ENCODE results near the gene STRA6. TPM values are rescaled to one million over a fixed set of nuclear protein-coding genes. Genes with fewer than 3 reads are reported as not detected.

STRA6 gene
- total and polyA plus RNA-seq, 2 donors (not counting 1 experiment from before 2014, with no cell fraction given) = not detected

DNA sequence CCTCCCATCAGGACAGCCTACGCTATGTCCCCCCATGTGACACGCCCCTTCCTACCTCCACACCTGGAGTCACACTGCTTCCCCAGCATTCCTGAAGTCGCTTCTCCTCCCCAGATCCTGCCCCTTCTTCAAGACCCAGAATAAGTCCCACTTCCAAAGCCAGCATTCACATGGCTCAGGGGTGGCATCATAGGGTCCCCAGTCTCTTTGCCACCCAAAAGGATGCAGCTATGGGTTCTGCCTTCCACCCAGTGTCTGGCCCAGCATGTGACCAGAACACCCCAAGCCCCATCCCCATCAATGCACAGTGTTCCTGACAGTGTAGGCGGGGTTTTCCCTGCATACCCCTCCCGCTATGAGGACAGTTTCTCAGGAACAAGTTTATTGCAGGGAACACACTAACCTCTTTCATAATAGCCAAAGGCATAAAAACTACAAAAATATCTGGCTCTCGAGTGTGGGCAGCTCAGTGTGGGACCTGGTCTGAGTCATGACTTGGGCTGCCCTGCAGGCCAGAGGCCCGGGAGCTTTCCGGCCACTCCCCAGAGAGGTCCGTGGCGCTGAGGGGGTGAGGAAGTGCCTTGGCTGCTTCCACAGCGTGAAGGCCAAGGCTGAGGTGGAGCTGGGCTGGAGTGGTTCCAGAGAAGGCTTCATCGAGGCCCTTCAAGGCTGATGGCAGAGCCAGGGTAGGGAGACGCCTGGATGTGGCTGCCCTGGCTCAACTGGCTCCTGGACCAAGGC lies 23.3 kb downstream of the STRA6 start:
- CTCF ChIA-PET = no interaction called here
- POLR2A ChIA-PET = no interaction called here
- TF ChIP-seq EZH2 (IDR thresholded peaks at IDR 0.05; ENCODE audit: borderline replicate concordance, insufficient read depth, low read depth, low read length, poor library complexity, severe bottlenecking) = no peak
- TF ChIP-seq, protein P1, sequence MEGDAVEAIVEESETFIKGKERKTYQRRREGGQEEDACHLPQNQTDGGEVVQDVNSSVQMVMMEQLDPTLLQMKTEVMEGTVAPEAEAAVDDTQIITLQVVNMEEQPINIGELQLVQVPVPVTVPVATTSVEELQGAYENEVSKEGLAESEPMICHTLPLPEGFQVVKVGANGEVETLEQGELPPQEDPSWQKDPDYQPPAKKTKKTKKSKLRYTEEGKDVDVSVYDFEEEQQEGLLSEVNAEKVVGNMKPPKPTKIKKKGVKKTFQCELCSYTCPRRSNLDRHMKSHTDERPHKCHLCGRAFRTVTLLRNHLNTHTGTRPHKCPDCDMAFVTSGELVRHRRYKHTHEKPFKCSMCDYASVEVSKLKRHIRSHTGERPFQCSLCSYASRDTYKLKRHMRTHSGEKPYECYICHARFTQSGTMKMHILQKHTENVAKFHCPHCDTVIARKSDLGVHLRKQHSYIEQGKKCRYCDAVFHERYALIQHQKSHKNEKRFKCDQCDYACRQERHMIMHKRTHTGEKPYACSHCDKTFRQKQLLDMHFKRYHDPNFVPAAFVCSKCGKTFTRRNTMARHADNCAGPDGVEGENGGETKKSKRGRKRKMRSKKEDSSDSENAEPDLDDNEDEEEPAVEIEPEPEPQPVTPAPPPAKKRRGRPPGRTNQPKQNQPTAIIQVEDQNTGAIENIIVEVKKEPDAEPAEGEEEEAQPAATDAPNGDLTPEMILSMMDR (IDR thresholded peaks at IDR 0.05) = no peak
- no peak for ATAC-seq (ENCODE audit: low read depth)
- Histone ChIP-seq H3K9ac (ENCODE audit: low read length) (no peak overlapping the region), H3K4me3 (ENCODE audit: control extremely low read depth in 1 of 5, extremely low read depth in 1 of 5, insufficient read depth in 1 of 5, low read depth in 2 of 5, low read length in 4 of 5) (no peak overlapping the region), H4K20me1 (ENCODE audit: control insufficient read depth, insufficient read depth, low read length, poor library complexity, severe bottlenecking) (no peaks in the 10 kb centered on the region), H3K4me1 (ENCODE audit: control insufficient read depth in 2 of 2, insufficient read depth in 2 of 2, low read length in 2 of 2) (no peaks in the 10 kb centered on the region), H3K79me2 (ENCODE audit: control insufficient read depth, insufficient read depth, low read length) (no peaks in the 10 kb centered on the region), H3K27me3 (replicated peaks in 1 of 4; ENCODE audit: control extremely low read depth in 1 of 4, control insufficient read depth in 3 of 4, insufficient read depth in 4 of 4, low read length in 3 of 4) (no peaks in the 10 kb centered on the region), H3K4me2 (replicated peaks; ENCODE audit: low read depth, low read length, poor library complexity, severe bottlenecking) (no peak overlapping the region), H2AFZ (ENCODE audit: insufficient read depth, low read depth, low read length, poor library complexity, severe bottlenecking) (no peak overlapping the region), H3K36me3 (replicated peaks in 1 of 2; ENCODE audit: control extremely low read depth in 1 of 2, control insufficient read depth in 1 of 2, extremely low read depth in 1 of 2, insufficient read depth in 2 of 2, low read length in 1 of 2) (no peaks in the 10 kb centered on the region), H3K27ac (ENCODE audit: low read length in 2 of 2) (no peak overlapping the region), H3K9me3 (ENCODE audit: control extremely low read depth in 1 of 3, control insufficient read depth in 2 of 3, insufficient read depth in 1 of 3, low read length in 2 of 3) (peaks cover 0 to 3% (median 0%) of the 10 kb centered on the region in 3 donors)
- H3K27ac Mint-ChIP-seq = no peak overlapping the region
- H3K9me3 Mint-ChIP-seq (ENCODE audit: insufficient read depth) = no peaks in the 10 kb centered on the region
- DNase-seq = no peak
- intact Hi-C loops (cut with micrococcal nuclease) = no loop called here
- peaks cover 27% of the 10 kb centered on the region for H3K27me3 Mint-ChIP-seq
- H3K4me1 Mint-ChIP-seq = no peaks in the 10 kb centered on the region
- 84% methylated on average over 12 of the region's 13 CpGs for WGBS (ENCODE audit: insufficient coverage)
- no peak overlapping the region for H3K4me3 Mint-ChIP-seq

DNA sequence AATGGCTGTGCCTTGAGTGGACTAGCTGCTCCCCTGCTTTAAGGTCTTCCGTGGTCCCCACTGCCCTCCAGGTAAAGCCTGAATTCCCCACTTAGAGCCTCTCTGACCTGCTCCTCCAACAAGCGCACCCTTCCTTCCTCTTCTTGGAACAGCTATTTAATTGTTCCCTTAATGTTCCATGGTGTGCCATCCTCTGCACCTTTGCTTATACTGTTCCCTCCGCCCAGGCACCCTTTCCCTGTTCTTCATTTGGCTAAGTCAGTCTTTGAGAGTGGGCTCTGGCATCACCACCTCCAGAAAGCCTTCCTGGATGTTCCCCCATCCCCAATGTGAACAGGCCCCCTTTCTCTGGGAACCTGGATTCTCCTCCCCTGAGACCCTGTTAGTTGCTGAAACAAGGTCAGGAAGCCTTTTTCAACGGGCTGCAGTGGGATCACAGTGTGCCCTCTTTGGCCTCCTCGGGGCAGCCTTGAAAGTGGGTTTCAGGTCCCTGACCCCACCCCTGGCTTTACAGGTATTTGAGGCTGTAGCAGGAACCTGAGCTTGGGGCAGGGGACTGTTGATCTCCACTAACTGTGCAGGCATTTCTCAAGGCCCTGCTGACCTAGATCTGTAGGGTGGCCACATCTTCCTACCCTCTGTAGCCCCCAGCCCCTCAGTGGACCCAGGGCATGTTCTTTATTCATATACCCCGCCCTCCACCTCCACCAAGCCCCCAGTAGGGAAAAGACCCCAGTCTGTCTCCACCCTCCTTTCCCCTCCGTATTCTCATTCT lies 24.1 kb downstream of the STRA6 start:
- intact Hi-C loops (cut with micrococcal nuclease) = no loop called here
- no peak for ATAC-seq (ENCODE audit: low read depth)
- no peaks in the 10 kb centered on the region for H3K36me3 ChIP-seq (replicated peaks in 1 of 2; ENCODE audit: control extremely low read depth in 1 of 2, control insufficient read depth in 1 of 2, extremely low read depth in 1 of 2, insufficient read depth in 2 of 2, low read length in 1 of 2)
- ChIA-PET CTCF (no interaction called here), POLR2A (no interaction called here)
- WGBS (ENCODE audit: insufficient coverage) = 76% methylated on average over 7 of the region's 7 CpGs
- H3K4me1 Mint-ChIP-seq = no peaks in the 10 kb centered on the region
- no peak for DNase-seq
- TF ChIP-seq, protein P1 (IDR thresholded peaks at IDR 0.05) = no peak
- no peak for TF ChIP-seq EZH2 (IDR thresholded peaks at IDR 0.05; ENCODE audit: borderline replicate concordance, insufficient read depth, low read depth, low read length, poor library complexity, severe bottlenecking)
- H4K20me1 ChIP-seq (ENCODE audit: control insufficient read depth, insufficient read depth, low read length, poor library complexity, severe bottlenecking) = no peaks in the 10 kb centered on the region
- no peaks in the 10 kb centered on the region for H3K9me3 Mint-ChIP-seq (ENCODE audit: insufficient read depth)
- no peaks in the 10 kb centered on the region for H3K27me3 ChIP-seq (replicated peaks in 1 of 4; ENCODE audit: control extremely low read depth in 1 of 4, control insufficient read depth in 3 of 4, insufficient read depth in 4 of 4, low read length in 3 of 4)
- no peak overlapping the region for H3K4me3 ChIP-seq (ENCODE audit: control extremely low read depth in 1 of 5, extremely low read depth in 1 of 5, insufficient read depth in 1 of 5, low read depth in 2 of 5, low read length in 4 of 5)
- H3K4me2 ChIP-seq (replicated peaks; ENCODE audit: low read depth, low read length, poor library complexity, severe bottlenecking) = no peak overlapping the region
- no peaks in the 10 kb centered on the region for H3K4me1 ChIP-seq (ENCODE audit: control insufficient read depth in 2 of 2, insufficient read depth in 2 of 2, low read length in 2 of 2)
- no peak overlapping the region for H3K4me3 Mint-ChIP-seq
- H2AFZ ChIP-seq (ENCODE audit: insufficient read depth, low read depth, low read length, poor library complexity, severe bottlenecking) = no peak overlapping the region
- peaks cover 0 to 3% (median 0%) of the 10 kb centered on the region in 3 donors for H3K9me3 ChIP-seq (ENCODE audit: control extremely low read depth in 1 of 3, control insufficient read depth in 2 of 3, insufficient read depth in 1 of 3, low read length in 2 of 3)
- no peak overlapping the region for H3K9ac ChIP-seq (ENCODE audit: low read length)
- H3K27ac ChIP-seq (ENCODE audit: low read length in 2 of 2) = no peak overlapping the region
- H3K27ac Mint-ChIP-seq = no peak overlapping the region
- peaks cover 24% of the 10 kb centered on the region for H3K27me3 Mint-ChIP-seq
- H3K79me2 ChIP-seq (ENCODE audit: control insufficient read depth, insufficient read depth, low read length) = no peaks in the 10 kb centered on the region
